Fibroblast of pulmonary artery (primary cell): Measurements from ENCODE around the gene SYNE1.
A peak's percentile ranks its signal among the peaks of the same experiment; 100 is the strongest.

Experiments
- DNase-seq: peaks from one replicate; pipeline ENCODE4 v3.0.0-alpha.2; 2010; ENCODE audit warnings: low read depth
- H3K4me3 ChIP-seq: replicated peaks from 2 replicates; pipeline ENCODE4 v1.5.1; 2011; ENCODE audit warnings: low read depth, mild to moderate bottlenecking, control low read depth, low read length, moderate library complexity
- TF ChIP-seq, protein P1 (sequence below): IDR thresholded peaks from 2 replicates; pipeline ENCODE4 v1.5.1; 2011; ENCODE audit warnings: mild to moderate bottlenecking, control low read depth, low read length, inconsistent platforms; ENCODE audit errors: missing control alignments

The SYNE1 gene

DNA sequence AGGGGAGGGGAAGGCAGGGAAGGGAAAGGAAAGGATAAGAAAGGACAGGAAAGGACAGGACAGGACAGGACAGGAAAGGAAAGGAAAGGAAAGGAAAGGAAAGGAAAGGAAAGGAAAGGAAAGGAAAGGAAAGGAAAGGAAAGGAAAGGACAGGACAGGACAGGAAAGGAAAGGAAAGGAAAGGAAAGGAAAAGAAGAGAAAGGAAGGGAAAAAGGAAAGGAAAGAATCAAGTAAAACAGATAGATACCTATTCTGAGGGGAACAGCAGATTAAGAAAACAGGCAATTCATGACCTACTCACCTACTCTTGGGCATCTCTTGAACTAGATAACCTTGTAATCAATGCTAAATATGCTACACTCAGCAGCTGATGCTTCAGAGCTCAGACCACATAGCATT, 265.4 kb downstream of the SYNE1 start:
- TF ChIP-seq, protein P1, sequence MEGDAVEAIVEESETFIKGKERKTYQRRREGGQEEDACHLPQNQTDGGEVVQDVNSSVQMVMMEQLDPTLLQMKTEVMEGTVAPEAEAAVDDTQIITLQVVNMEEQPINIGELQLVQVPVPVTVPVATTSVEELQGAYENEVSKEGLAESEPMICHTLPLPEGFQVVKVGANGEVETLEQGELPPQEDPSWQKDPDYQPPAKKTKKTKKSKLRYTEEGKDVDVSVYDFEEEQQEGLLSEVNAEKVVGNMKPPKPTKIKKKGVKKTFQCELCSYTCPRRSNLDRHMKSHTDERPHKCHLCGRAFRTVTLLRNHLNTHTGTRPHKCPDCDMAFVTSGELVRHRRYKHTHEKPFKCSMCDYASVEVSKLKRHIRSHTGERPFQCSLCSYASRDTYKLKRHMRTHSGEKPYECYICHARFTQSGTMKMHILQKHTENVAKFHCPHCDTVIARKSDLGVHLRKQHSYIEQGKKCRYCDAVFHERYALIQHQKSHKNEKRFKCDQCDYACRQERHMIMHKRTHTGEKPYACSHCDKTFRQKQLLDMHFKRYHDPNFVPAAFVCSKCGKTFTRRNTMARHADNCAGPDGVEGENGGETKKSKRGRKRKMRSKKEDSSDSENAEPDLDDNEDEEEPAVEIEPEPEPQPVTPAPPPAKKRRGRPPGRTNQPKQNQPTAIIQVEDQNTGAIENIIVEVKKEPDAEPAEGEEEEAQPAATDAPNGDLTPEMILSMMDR = no peak
- H3K4me3 ChIP-seq = no peak overlapping the region
- DNase-seq = no peak

DNA sequence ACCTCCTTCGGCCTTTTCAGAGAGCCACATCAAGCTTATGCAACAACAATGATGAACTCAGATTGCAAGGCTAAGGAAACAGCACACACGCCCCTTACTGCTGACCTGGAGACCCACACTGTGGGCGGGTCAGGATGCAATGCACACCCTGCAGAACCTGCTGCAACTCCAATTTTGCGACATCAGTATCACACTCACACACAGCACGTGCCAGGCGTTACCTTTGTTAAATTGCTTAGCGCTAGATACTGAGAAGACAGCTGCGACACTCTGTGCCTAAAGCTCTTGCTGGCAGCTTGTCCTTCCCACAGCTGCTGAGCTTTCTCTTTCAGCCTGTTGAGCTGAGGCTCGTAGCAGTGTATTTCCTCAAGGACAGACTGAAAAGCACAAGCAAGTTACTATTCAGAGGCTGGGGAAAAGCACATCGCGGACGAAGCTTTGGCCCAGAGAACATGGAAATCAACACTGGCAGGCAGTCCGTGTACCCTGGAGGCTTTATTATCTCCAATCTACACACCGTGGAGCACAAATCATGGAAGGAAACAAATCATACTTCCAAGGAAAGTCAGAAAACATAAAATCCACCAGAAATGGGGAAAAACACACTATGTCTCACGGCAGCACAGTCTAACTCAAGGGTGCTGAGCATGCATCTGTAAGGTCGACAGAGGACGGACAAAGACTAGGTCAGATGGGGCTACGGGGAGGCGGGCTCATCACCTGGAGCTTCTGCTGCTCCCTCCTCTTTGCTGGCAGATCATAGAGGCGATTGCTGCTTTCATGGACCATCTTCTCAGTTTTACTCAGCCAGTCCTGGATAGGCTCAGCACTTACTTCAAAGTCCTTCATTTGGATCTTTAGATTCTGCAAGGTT, 268.2 kb downstream of the SYNE1 start:
- TF ChIP-seq, protein P1 = no peak
- peak; percentile 53 for DNase-seq
- peak overlapping the region; percentile 8 for H3K4me3 ChIP-seq

DNA sequence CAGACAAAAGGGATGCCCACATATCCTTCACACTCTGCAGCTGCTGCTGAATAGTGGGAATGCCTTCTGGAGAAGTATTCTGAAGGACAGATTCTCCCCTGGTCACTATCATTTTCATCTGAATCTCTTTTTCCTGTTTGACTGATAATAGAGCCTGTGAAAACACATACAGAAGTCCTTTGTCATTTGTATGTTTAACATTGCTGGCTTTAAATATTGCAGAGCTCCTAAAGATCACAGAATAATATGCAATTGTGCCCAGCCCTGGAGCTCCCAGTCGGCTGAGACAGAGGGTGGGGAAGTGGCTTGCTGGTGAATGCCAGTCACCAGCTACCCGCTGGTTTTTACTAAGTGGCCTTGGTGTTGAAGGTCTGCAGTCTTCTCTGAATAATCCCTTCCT, 272.3 kb downstream of the SYNE1 start:
- TF ChIP-seq, protein P1 = no peak
- no peak overlapping the region for H3K4me3 ChIP-seq
- DNase-seq = no peak

DNA sequence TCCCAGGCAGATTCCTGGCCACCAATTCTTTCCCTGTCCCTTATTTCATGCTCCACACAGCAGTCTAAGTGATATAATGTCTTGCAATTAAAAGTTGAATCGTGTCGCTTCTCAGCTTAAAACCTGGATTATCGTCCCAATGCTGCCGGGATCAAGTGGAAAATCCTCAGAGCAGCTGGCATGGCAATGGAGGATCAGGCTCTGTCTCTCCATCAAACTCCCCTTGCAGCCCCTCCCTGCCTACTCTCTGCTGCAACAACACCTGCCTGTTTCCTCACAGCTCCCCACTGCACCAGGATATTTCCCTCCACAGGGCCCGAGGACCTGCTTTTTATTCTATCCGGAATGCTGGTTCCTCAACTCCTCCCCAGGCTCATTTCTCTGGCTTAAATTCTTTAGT, 277.1 kb downstream of the SYNE1 start:
- DNase-seq = no peak
- no peak overlapping the region for H3K4me3 ChIP-seq
- TF ChIP-seq, protein P1 = no peak

DNA sequence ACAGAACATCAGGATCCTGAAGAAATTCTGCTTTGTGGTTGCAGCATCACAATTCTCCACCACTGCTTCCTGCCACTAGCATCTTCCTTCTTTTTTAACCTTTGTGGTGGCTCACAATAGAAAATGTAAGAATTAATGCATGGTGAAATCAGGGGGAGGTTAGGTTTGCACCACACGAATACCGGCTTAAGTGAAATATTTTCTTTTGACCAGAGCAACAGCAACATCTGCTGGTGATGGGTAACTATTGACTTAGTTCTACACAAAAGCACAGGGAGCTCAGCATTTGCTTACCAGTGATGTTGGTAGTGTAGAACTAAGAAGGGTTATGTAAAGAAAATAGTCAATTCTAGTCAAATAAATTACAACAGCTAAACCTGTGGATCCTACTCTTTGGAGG, 280.5 kb downstream of the SYNE1 start:
- DNase-seq = peak; percentile 82
- TF ChIP-seq, protein P1 = peak; percentile 56
- no peak overlapping the region for H3K4me3 ChIP-seq

DNA sequence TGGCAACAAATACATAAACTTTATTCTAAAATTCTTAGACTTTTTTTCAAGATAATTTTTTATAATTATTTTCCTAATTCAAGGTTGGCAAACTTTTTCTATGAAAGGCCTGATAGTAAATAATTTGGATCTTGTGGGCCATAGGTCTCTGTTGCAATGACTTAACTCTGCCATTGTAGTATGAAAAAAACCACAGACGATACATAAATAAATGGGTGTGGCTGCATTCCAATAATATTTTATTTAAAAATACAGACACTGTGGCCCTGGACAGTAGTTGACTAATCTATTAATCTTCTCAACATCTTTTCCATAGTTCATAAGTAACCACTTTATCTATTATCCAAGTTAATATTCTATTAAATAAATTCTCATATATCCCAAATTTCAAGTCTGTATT, 281.1 kb downstream of the SYNE1 start:
- TF ChIP-seq, protein P1 = no peak
- DNase-seq = no peak
- H3K4me3 ChIP-seq = no peak overlapping the region

DNA sequence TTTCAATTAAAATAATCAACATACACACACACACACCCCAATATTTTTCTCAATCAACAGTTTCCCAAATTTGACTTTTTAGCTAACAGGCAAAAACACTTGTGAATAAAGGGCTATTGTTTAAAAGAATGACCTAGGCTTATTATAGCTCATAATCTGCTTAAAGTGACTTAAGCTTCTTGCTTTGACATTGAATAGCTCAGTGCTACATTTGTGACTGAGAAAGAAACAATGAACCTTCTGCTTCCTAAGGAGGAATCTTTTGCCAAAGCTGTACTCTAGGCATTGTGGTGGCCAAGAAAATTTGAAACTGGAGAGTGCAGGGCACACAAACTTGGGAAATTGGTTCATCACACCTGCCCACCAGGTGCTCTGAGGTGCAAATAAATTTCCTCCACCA, 282.0 kb downstream of the SYNE1 start:
- DNase-seq = no peak
- no peak overlapping the region for H3K4me3 ChIP-seq
- TF ChIP-seq, protein P1 = no peak
